Astrocyte (in vitro differentiated cells and primary cell): Measurements from ENCODE around the gene P3H2.

Experiments
- EZH2 ChIP-seq: IDR thresholded peaks from 2 replicates; pipeline ENCODE4 v1.6.1; 2012; ENCODE audit warnings: mild to moderate bottlenecking, low read length, inconsistent platforms; ENCODE audit not compliant: insufficient read depth
- TF ChIP-seq, protein P1 (sequence below): IDR thresholded peaks from 2 replicates; pipeline ENCODE4 v1.5.1; 2011; ENCODE audit warnings: low read depth, mild to moderate bottlenecking, inconsistent platforms, low read length, moderate library complexity; ENCODE audit not compliant: insufficient read depth

GRCh38 chr3:189988854-189989253, 131.8 kb downstream of the P3H2 start:
- TF ChIP-seq, protein P1, sequence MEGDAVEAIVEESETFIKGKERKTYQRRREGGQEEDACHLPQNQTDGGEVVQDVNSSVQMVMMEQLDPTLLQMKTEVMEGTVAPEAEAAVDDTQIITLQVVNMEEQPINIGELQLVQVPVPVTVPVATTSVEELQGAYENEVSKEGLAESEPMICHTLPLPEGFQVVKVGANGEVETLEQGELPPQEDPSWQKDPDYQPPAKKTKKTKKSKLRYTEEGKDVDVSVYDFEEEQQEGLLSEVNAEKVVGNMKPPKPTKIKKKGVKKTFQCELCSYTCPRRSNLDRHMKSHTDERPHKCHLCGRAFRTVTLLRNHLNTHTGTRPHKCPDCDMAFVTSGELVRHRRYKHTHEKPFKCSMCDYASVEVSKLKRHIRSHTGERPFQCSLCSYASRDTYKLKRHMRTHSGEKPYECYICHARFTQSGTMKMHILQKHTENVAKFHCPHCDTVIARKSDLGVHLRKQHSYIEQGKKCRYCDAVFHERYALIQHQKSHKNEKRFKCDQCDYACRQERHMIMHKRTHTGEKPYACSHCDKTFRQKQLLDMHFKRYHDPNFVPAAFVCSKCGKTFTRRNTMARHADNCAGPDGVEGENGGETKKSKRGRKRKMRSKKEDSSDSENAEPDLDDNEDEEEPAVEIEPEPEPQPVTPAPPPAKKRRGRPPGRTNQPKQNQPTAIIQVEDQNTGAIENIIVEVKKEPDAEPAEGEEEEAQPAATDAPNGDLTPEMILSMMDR, result no peak
- no peak for TF ChIP-seq EZH2
